ENCODE data around the gene EPHX1. TPM values are rescaled to one million over a fixed set of nuclear protein-coding genes. Genes with fewer than 3 reads are reported as not detected.
A peak's percentile ranks its signal among the peaks of the same experiment; 100 is the strongest.
"Not testable (repeated sequence)": the region's sequence is repeated elsewhere in the genome, so short reads cannot be mapped to it uniquely, and the experiment has no call there.

The EPHX1 gene
- total RNA-seq, 6 donors from 2014 or later, result 82.8 to 205 (median 141) TPM

- WGBS, 2 donors, result 66 to 70% methylated on average over 7 of the region's 7 CpGs
- ATAC-seq (ENCODE audit: low FRiP score in 2 of 2) (peak; percentile 70 to 87), DNase-seq (no peak)
- no peaks in the 10 kb centered on the region for H3K27me3 ChIP-seq
- TF ChIP-seq POLR2AphosphoS5 (IDR thresholded peaks at IDR 0.05) (peak in 1 of 2 donors; percentile 53), CTCF (IDR thresholded peaks at IDR 0.05) (no peak), POLR2A (IDR thresholded peaks at IDR 0.05) (no peak), EP300 (IDR thresholded peaks at IDR 0.05) (no peak)
- no peak overlapping the region for H3K4me3 ChIP-seq
- H3K9me3 ChIP-seq, result no peaks in the 10 kb centered on the region
- peak overlapping the region in 3 of 4 donors; percentile 35 to 64 (median 53) for H3K27ac ChIP-seq
- peaks cover 18 to 56% (median 35%) of the 10 kb centered on the region in 4 donors for H3K36me3 ChIP-seq
- peaks cover 4 to 15% (median 9%) of the 10 kb centered on the region in 4 donors for H3K4me1 ChIP-seq
Observed at GRCh38 chr1:225834417-225835329, 24.7 kb downstream of the EPHX1 start.

GRCh38 chr1:225835856-225836255 is 25.9 kb downstream of the EPHX1 start:
- H3K9me3 ChIP-seq, result no peaks in the 10 kb centered on the region
- H3K36me3 ChIP-seq, result peaks cover 17 to 56% (median 37%) of the 10 kb centered on the region in 4 donors
- no peak overlapping the region for H3K4me3 ChIP-seq
- H3K27me3 ChIP-seq, result no peaks in the 10 kb centered on the region
- DNase-seq (no peak), ATAC-seq (ENCODE audit: low FRiP score in 2 of 2) (no peak)
- no peak for TF ChIP-seq POLR2AphosphoS5 (IDR thresholded peaks at IDR 0.05)
- TF ChIP-seq CTCF (IDR thresholded peaks at IDR 0.05), result no peak
- TF ChIP-seq EP300 (IDR thresholded peaks at IDR 0.05), result no peak
- no peak for TF ChIP-seq POLR2A (IDR thresholded peaks at IDR 0.05)
- peak overlapping the region in 2 of 4 donors; percentile 32 to 33 for H3K27ac ChIP-seq
- 45 to 53% methylated on average over 3 of the region's 3 CpGs for WGBS, 2 donors
- peaks cover 4 to 15% (median 9%) of the 10 kb centered on the region in 4 donors for H3K4me1 ChIP-seq

- not testable (repeated sequence) for H3K4me3 ChIP-seq; DNase-seq; ATAC-seq (ENCODE audit: low FRiP score in 2 of 2); H3K27me3 ChIP-seq; H3K9me3 ChIP-seq
- H3K4me1 ChIP-seq, result peaks cover 4 to 15% (median 9%) of the 10 kb centered on the region in 4 donors
- H3K27ac ChIP-seq, result peak overlapping the region in 2 of 4 donors; percentile 32 to 33
- peaks cover 13 to 52% (median 35%) of the 10 kb centered on the region in 4 donors for H3K36me3 ChIP-seq
- WGBS, 2 donors, result 88 to 94% methylated on average over 4 of the region's 4 CpGs
Observed at GRCh38 chr1:225836296-225836695, 26.4 kb downstream of the EPHX1 start.

- TF ChIP-seq POLR2A (IDR thresholded peaks at IDR 0.05), result no peak
- no peak for TF ChIP-seq POLR2AphosphoS5 (IDR thresholded peaks at IDR 0.05)
- DNase-seq (no peak), ATAC-seq (ENCODE audit: low FRiP score in 2 of 2) (no peak)
- no peaks in the 10 kb centered on the region for H3K27me3 ChIP-seq
- H3K4me3 ChIP-seq, result no peak overlapping the region
- peaks cover 4 to 15% (median 9%) of the 10 kb centered on the region in 4 donors for H3K4me1 ChIP-seq
- no peaks in the 10 kb centered on the region for H3K9me3 ChIP-seq
- 92% methylated on average over 10 to 14 of the region's 14 CpGs for WGBS, 2 donors
- H3K27ac ChIP-seq, result peak overlapping the region in 2 of 4 donors; percentile 2 to 27
- H3K36me3 ChIP-seq, result peaks cover 0 to 51% (median 27%) of the 10 kb centered on the region in 4 donors
Observed at GRCh38 chr1:225838793-225839192, 28.9 kb downstream of the EPHX1 start.

GRCh38 chr1:225840223-225840610 is 30.3 kb downstream of the EPHX1 start:
- no peak for ATAC-seq (ENCODE audit: low FRiP score in 2 of 2)
- WGBS, 2 donors, result 100% methylated on average over 1 of the region's 1 CpG
- Histone ChIP-seq H3K4me1 (peaks cover 3 to 8% (median 5%) of the 10 kb centered on the region in 4 donors), H3K9me3 (no peaks in the 10 kb centered on the region), H3K36me3 (peaks cover 0 to 63% (median 40%) of the 10 kb centered on the region in 4 donors), H3K27me3 (no peaks in the 10 kb centered on the region), H3K4me3 (no peak overlapping the region), H3K27ac (no peak overlapping the region)
- no peak for DNase-seq
- TF ChIP-seq CTCF (IDR thresholded peaks at IDR 0.05), result no peak
- no peak for TF ChIP-seq EP300 (IDR thresholded peaks at IDR 0.05)
- TF ChIP-seq POLR2AphosphoS5 (IDR thresholded peaks at IDR 0.05), result no peak
- no peak for TF ChIP-seq POLR2A (IDR thresholded peaks at IDR 0.05)

All from upper lobe of left lung (tissue), 6 donors.